Measurements from ENCODE around the gene ST3GAL2. TPM values are rescaled to one million over a fixed set of nuclear protein-coding genes. Genes with fewer than 3 reads are reported as not detected.

Gene ST3GAL2
- total RNA-seq, 4 donors from 2014 or later: 7.1 to 16.5 (median 11.1) TPM

DNA sequence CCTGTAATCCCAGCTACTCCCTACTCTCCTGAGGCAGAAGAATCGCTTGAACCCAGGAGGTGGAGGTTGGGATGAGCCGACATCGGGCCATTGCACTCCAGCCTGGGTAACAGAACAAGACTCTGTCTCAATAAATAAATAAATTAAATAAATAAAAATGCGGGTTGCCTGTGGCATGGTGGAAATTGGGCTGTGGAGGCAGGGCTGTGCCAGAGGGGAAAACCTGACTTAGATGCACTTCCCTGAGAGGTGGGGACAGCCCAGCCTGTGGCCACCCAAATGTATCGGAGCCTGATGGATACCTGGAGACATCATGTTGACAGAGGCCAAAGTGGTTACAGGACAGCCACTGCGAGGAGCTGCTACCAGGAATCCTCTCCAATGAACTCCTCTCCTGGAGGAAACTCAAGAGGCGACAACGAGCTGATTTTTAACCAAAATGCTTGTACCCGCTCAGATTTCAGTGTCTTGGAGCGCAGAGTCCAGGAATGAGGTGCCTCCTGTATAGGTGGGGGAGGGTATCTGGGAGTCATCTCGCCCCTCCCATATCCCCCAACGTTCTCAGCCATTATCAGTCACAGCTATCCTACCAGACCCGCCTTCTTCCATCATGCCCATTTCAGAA lies 59.9 kb downstream of the ST3GAL2 start:
- DNase-seq (ENCODE audit: low spot score in 2 of 2): no peak

DNA sequence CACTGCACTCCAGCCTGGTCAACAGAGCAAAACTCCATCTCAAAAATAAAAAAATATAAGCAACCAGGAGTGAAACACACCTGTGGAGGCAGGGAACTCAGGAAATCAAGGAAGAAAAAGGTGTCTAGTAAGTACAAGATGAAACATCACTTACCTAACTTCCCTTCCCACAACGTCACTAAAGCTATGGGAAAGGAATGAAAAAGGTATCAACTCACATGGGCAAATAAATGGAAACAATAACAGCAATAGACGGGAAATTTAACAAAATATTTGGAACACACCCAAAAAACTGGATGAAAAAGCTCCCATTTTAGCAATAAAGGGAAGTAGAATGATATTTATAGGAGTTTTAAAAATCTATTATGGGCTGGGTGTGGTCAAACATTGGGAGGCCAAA lies 61.1 kb downstream of the ST3GAL2 start:
- Histone ChIP-seq H3K4me1 (peaks cover 29% of the 10 kb centered on the region), H3K4me3 (no peak overlapping the region), H3K27me3 (no peaks in the 10 kb centered on the region), H3K9me3 (no peaks in the 10 kb centered on the region), H3K27ac (no peak overlapping the region), H3K36me3 (peaks cover 32% of the 10 kb centered on the region)
- no peak for TF ChIP-seq POLR2AphosphoS5 (IDR thresholded peaks at IDR 0.05)
- no peak for TF ChIP-seq POLR2A (IDR thresholded peaks at IDR 0.05)
- TF ChIP-seq CTCF (IDR thresholded peaks at IDR 0.05): no peak
- TF ChIP-seq EP300 (IDR thresholded peaks at IDR 0.05): no peak
- DNase-seq (ENCODE audit: low spot score in 2 of 2): no peak
- WGBS: 73% methylated on average over 2 of the region's 2 CpGs

More for the DNA sequence above, 59.9 kb downstream of the ST3GAL2 start:
- TF ChIP-seq EP300 (IDR thresholded peaks at IDR 0.05) (no peak), CTCF (IDR thresholded peaks at IDR 0.05) (no peak), POLR2A (IDR thresholded peaks at IDR 0.05) (no peak), POLR2AphosphoS5 (IDR thresholded peaks at IDR 0.05) (no peak)
- Histone ChIP-seq H3K36me3 (peaks cover 21% of the 10 kb centered on the region), H3K27ac (no peak overlapping the region), H3K4me1 (peaks cover 29% of the 10 kb centered on the region), H3K27me3 (no peaks in the 10 kb centered on the region), H3K9me3 (no peaks in the 10 kb centered on the region), H3K4me3 (no peak overlapping the region)
- WGBS: 76% methylated on average over 13 of the region's 13 CpGs

DNA sequence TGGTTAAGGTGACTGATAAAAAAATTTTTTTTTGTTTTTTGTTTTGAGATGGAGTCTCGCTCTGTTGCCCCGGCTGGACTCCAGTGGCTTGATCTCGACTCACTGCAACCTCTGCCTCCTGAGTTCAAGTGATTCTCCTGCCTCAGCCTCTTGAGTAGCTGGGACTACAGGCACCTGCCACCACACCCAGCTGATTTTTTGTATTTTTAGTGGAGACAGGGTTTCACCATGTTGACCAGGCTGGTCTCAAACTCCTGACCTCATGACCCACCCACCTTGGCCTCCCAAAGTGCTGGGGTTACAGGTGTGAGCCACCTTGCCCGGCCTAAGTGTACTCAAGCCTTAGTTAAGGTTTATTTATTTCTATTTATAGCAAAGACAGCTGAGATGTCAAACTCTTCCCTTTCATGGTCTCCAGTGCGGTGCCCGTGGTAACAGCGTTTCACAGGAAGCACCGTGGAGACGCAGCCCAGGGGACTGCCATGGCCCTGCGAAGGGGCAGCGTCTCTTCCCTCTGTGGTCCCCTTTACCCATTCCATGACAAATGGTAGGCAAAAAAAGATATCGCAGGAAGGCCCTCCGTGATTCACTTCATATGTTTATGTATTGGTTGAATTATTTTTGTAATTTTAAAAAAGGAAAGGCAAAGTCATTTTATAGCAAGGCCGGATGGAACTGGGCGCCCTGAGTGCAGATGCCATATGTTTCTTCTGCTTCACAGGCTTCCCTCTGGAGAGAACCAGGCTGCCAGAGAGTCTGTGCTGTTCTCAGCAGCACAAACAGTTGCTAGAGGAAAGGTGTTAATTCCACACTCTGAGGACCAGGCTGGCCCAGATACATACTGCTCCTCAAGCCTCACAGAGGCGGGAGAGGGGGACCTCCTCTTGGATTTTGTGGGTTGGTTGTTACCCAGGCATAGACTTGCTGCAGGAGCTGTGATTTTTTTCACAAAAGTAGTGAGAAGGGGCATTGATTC lies 63.0 kb downstream of the ST3GAL2 start:
- Histone ChIP-seq H3K36me3 (peaks cover 46% of the 10 kb centered on the region), H3K4me1 (peaks cover 18% of the 10 kb centered on the region), H3K4me3 (no peak overlapping the region), H3K9me3 (no peaks in the 10 kb centered on the region), H3K27me3 (no peaks in the 10 kb centered on the region), H3K27ac (no peak overlapping the region)
- 85% methylated on average over 16 of the region's 16 CpGs for WGBS
- TF ChIP-seq EP300 (IDR thresholded peaks at IDR 0.05) (no peak), CTCF (IDR thresholded peaks at IDR 0.05) (no peak), POLR2AphosphoS5 (IDR thresholded peaks at IDR 0.05) (no peak), POLR2A (IDR thresholded peaks at IDR 0.05) (no peak)
- DNase-seq (ENCODE audit: low spot score in 2 of 2): no peak

GRCh38 chr16:70374213-70374612 lies 64.7 kb downstream of the ST3GAL2 start:
- H3K9me3 ChIP-seq: no peaks in the 10 kb centered on the region
- peaks cover 2% of the 10 kb centered on the region for H3K4me1 ChIP-seq
- no peak overlapping the region for H3K27ac ChIP-seq
- H3K36me3 ChIP-seq: peaks cover 64% of the 10 kb centered on the region
- no peak for TF ChIP-seq POLR2A (IDR thresholded peaks at IDR 0.05)
- no peak for DNase-seq (ENCODE audit: low spot score in 2 of 2)
- no peak overlapping the region for H3K4me3 ChIP-seq
- no peaks in the 10 kb centered on the region for H3K27me3 ChIP-seq
- 89% methylated on average over 8 of the region's 8 CpGs for WGBS

GRCh38 chr16:70372921-70373728 lies 65.8 kb downstream of the ST3GAL2 start:
- Histone ChIP-seq H3K4me3 (no peak overlapping the region), H3K27ac (no peak overlapping the region), H3K9me3 (no peaks in the 10 kb centered on the region), H3K4me1 (no peaks in the 10 kb centered on the region), H3K27me3 (no peaks in the 10 kb centered on the region), H3K36me3 (peaks cover 69% of the 10 kb centered on the region)
- DNase-seq (ENCODE audit: low spot score in 2 of 2): no peak
- TF ChIP-seq CTCF (IDR thresholded peaks at IDR 0.05) (no peak), EP300 (IDR thresholded peaks at IDR 0.05) (no peak), POLR2A (IDR thresholded peaks at IDR 0.05) (no peak), POLR2AphosphoS5 (IDR thresholded peaks at IDR 0.05) (no peak)
- 96% methylated on average over 22 of the region's 22 CpGs for WGBS

All from suprapubic skin (tissue), 4 donors.